Caco-2 (cell line): Measurements from ENCODE around the gene BCAS3. TPM values are rescaled to one million over a fixed set of nuclear protein-coding genes. Genes with fewer than 3 reads are reported as not detected.

ENCODE experiments used
- BruUV-seq: library from RNA; stranded (reverse); fragments of 400-500 nt; replicated peaks from 2 replicates; lab custom pipeline; 2021; lab: Mats Ljungman, UMichigan
- CTCF ChIA-PET: fragments of 300-600 bp; sonication (Branson Sonifier 250); formaldehyde crosslinking; loops from one replicate; lab custom pipeline; 2022; ENCODE audit warnings: antibody characterized with exemption; lab: Charles Lee
- POLR2A ChIA-PET: fragments of 300-600 bp; sonication (Branson Sonifier 250); formaldehyde crosslinking; loops from one replicate; lab custom pipeline; 2022; ENCODE audit warnings: antibody characterized with exemption; lab: Charles Lee
- DNase-seq, 2 experiments: peaks; one replicate each; pipeline versions ENCODE4 v3.0.0 to v3.0.0-alpha.2; 2020 to 2022
- H3K27me3 ChIP-seq: replicated peaks from 2 replicates; pipeline ENCODE4 v1.6.0; 2011; ENCODE audit warnings: low read length; ENCODE audit not compliant: control insufficient read depth, insufficient read depth
- H3K36me3 ChIP-seq: 2 replicates; pipeline ENCODE4 v1.5.1; 2011; ENCODE audit warnings: low read length; ENCODE audit not compliant: control insufficient read depth, insufficient read depth
- H3K4me1 ChIP-seq: fragments of 250-450 bp; sonication (Bioruptor Pico); 2 replicates; pipeline ENCODE4 v1.5.1; 2020; ENCODE audit warnings: mild to moderate bottlenecking
- H3K4me3 ChIP-seq: 2 replicates; pipeline ENCODE4 v1.5.1; 2011; ENCODE audit warnings: low read depth, mild to moderate bottlenecking, control low read depth, low read length
- H3K9me3 ChIP-seq: fragments of 250-450 bp; sonication (Bioruptor Pico); 2 replicates; pipeline ENCODE4 v1.5.1; 2020; ENCODE audit warnings: mild to moderate bottlenecking, moderate library complexity
- H3K27ac Mint-ChIP-seq: one replicate; pipeline ENCODE4 v1.8.0; 2022; ENCODE audit warnings: mixed read lengths; ENCODE audit not compliant: unreplicated experiment
- H3K27me3 Mint-ChIP-seq: one replicate; pipeline ENCODE4 v1.8.0; 2022; ENCODE audit warnings: mixed read lengths; ENCODE audit not compliant: insufficient read depth, unreplicated experiment
- H3K36me3 Mint-ChIP-seq: one replicate; pipeline ENCODE4 v1.8.0; 2022; ENCODE audit warnings: mild to moderate bottlenecking, mixed read lengths; ENCODE audit not compliant: insufficient read depth, unreplicated experiment
- H3K4me1 Mint-ChIP-seq: one replicate; pipeline ENCODE4 v1.8.0; 2022; ENCODE audit warnings: low read depth, mixed read lengths; ENCODE audit not compliant: unreplicated experiment
- H3K4me3 Mint-ChIP-seq: one replicate; pipeline ENCODE4 v1.8.0; 2022; ENCODE audit warnings: mild to moderate bottlenecking, moderate library complexity, mixed read lengths; ENCODE audit not compliant: unreplicated experiment
- H3K9me3 Mint-ChIP-seq: one replicate; pipeline ENCODE4 v1.8.0; 2022; ENCODE audit warnings: mixed read lengths; ENCODE audit not compliant: unreplicated experiment
- CTCF ChIP-seq, 2 experiments: fragments of 200-600 bp in 1 of 2; IDR thresholded peaks; 1 replicate in 1 of 2; 2 replicates in 1 of 2; pipeline versions ENCODE4 v1.5.1 to v1.8.0; 2011 to 2022; ENCODE audit warnings: antibody characterized with exemption in 1 of 2, control low read depth in 1 of 2, inconsistent platforms in 1 of 2, low read depth in 1 of 2, low read length in 1 of 2, mild to moderate bottlenecking in 1 of 2, moderate library complexity in 1 of 2; ENCODE audit not compliant: insufficient read depth in 1 of 2, severe bottlenecking in 1 of 2, unreplicated experiment in 1 of 2
- intact Hi-C: fragments of 100-400 bp; cut with micrococcal nuclease; formaldehyde crosslinking; loops from one replicate; pipeline ENCODE4 v1.10.0; 2022; ENCODE audit not compliant: unreplicated experiment
- total RNA-seq: library from RNA; stranded (reverse); gene quantifications from 2 replicates; pipeline ENCODE4 v1.2.3, GENCODE V29; 2022

Gene BCAS3
- total RNA-seq, 1 experiment from 2014 or later = 44.1 TPM

DNA sequence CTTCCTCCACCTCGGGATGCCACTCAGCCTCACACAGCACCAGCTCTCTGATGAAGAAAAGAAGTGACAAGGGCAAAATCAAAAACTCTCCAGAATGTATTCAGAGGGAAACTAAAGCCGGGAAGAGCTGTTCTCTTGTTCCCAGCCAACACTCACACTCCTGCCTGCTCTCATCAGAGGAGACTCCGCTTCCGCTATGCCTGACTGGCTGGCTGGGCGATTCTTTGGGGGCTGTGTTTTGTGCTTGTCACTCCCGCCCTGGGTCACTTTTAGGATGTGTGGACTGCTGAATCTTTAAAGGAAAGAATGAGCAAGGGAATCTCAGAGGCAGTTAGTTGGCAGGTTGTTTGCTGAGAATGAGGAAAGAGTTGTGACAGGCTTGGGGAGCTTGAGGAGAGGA, 667.4 kb downstream of the BCAS3 start:
- CTCF ChIA-PET = no interaction called here
- no peaks in the 10 kb centered on the region for H3K9me3 Mint-ChIP-seq

GRCh38 chr17:61345825-61346666, 668.4 kb downstream of the BCAS3 start:
- POLR2A ChIA-PET = no interaction called here
- H3K4me3 Mint-ChIP-seq = no peak overlapping the region
- CTCF ChIA-PET = interaction anchor here (0.6 kb wide), 1 partner anchor 330 kb away, joined by 3 read pairs; no protein-coding TSS in a partner anchor
- no TSS peak for BruUV-seq
- no peaks in the 10 kb centered on the region for H3K36me3 Mint-ChIP-seq
- intact Hi-C loops = no loop called here
- H3K9me3 ChIP-seq = no peaks in the 10 kb centered on the region
- DNase-seq = no peak
- no peaks in the 10 kb centered on the region for H3K9me3 Mint-ChIP-seq
- H3K27me3 ChIP-seq = no peaks in the 10 kb centered on the region
- no peaks in the 10 kb centered on the region for H3K4me1 ChIP-seq
- no peak overlapping the region for H3K27ac Mint-ChIP-seq
- TF ChIP-seq CTCF (IDR thresholded peaks at IDR 0.05; ENCODE audit: insufficient read depth in 1 of 2, low read depth in 1 of 2, low read length in 1 of 2, severe bottlenecking in 1 of 2, unreplicated experiment in 1 of 2) = no peak
- no peaks in the 10 kb centered on the region for H3K27me3 Mint-ChIP-seq
- H3K4me3 ChIP-seq = no peak overlapping the region
- no peaks in the 10 kb centered on the region for H3K4me1 Mint-ChIP-seq
- H3K36me3 ChIP-seq = no peaks in the 10 kb centered on the region

More for the DNA sequence above, 667.4 kb downstream of the BCAS3 start:
- no peak for TF ChIP-seq CTCF (IDR thresholded peaks at IDR 0.05; ENCODE audit: insufficient read depth in 1 of 2, low read depth in 1 of 2, low read length in 1 of 2, severe bottlenecking in 1 of 2, unreplicated experiment in 1 of 2)
- no peak overlapping the region for H3K27ac Mint-ChIP-seq
- no peaks in the 10 kb centered on the region for H3K27me3 Mint-ChIP-seq
- intact Hi-C loops = no loop called here
- POLR2A ChIA-PET = no interaction called here
- H3K4me1 Mint-ChIP-seq = no peaks in the 10 kb centered on the region
- H3K36me3 ChIP-seq = no peaks in the 10 kb centered on the region
- DNase-seq = no peak
- no TSS peak for BruUV-seq
- no peaks in the 10 kb centered on the region for H3K4me1 ChIP-seq
- H3K36me3 Mint-ChIP-seq = no peaks in the 10 kb centered on the region
- H3K9me3 ChIP-seq = no peaks in the 10 kb centered on the region
- H3K4me3 ChIP-seq = no peak overlapping the region
- no peak overlapping the region for H3K4me3 Mint-ChIP-seq
- H3K27me3 ChIP-seq = no peaks in the 10 kb centered on the region

DNA sequence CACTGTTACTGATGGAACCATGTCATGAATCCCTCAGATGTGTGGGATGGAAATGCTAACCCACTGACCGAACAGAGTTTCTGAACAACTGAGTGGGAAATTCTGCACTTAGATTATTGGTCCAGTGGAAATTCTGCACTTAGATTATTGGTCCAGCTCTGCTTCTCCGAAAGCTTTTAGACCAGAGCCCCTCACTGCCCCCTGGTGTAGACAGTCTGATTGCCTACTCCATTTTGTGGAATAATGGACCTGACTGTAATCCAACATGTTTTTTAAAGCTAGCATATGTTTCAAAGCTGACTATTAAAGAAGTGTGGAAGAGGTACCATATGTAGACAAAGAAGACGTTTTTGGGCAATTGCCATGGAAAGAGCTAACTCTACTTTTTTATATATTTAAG, 671.7 kb downstream of the BCAS3 start:
- DNase-seq = peak in 1 of 2 experiments; percentile 36
- ChIA-PET POLR2A (no interaction called here), CTCF (interaction anchor here (0.6 to 1.1 kb wide), 4 partner anchors 13 to 378 kb away, joined by 3 to 7 read pairs (median 3); no protein-coding TSS in a partner anchor)
- BruUV-seq = no TSS peak
- no peak overlapping the region for H3K4me3 Mint-ChIP-seq
- Histone ChIP-seq H3K4me1 (no peaks in the 10 kb centered on the region), H3K9me3 (no peaks in the 10 kb centered on the region), H3K4me3 (no peak overlapping the region), H3K27me3 (no peaks in the 10 kb centered on the region), H3K36me3 (no peaks in the 10 kb centered on the region)
- TF ChIP-seq CTCF (IDR thresholded peaks at IDR 0.05; ENCODE audit: insufficient read depth in 1 of 2, low read depth in 1 of 2, low read length in 1 of 2, severe bottlenecking in 1 of 2, unreplicated experiment in 1 of 2) = peak; percentile 20 to 45
- no peaks in the 10 kb centered on the region for H3K36me3 Mint-ChIP-seq
- intact Hi-C loops = loop anchor here (2.0 kb wide), 1 partner anchor 347 kb away; no protein-coding TSS in a partner anchor
- no peaks in the 10 kb centered on the region for H3K27me3 Mint-ChIP-seq
- H3K9me3 Mint-ChIP-seq = no peaks in the 10 kb centered on the region
- H3K4me1 Mint-ChIP-seq = no peaks in the 10 kb centered on the region
- H3K27ac Mint-ChIP-seq = no peak overlapping the region
